Thoracic aorta (tissue), 2 donors: ENCODE data around the gene PRPH. TPM values are rescaled to one million over a fixed set of nuclear protein-coding genes. Genes with fewer than 3 reads are reported as not detected.
"Not testable (repeated sequence)": the region's sequence is repeated elsewhere in the genome, so short reads cannot be mapped to it uniquely, and the experiment has no call there.

Experiments
- ATAC-seq: fragments of 150-250 bp; one replicate; pipeline ENCODE4 v1.8.0; 2017; ENCODE audit warnings: low read depth; ENCODE audit not compliant: insufficient number of reproducible peaks, low FRiP score
- DNase-seq: peaks from one replicate; pipeline ENCODE4 v3.0.0-alpha.2; 2020; ENCODE audit warnings: low spot score
- H3K27ac ChIP-seq, 2 donors: fragments of 200-600 bp; sonication (generic); 1 replicate in 1 of 2; 2 replicates in 1 of 2; pipeline ENCODE4 v1.5.1; 2016; ENCODE audit warnings: mild to moderate bottlenecking in 2 of 2, moderate library complexity in 2 of 2
- H3K27me3 ChIP-seq: fragments of 200-600 bp; sonication (generic); replicated peaks from 2 replicates; pipeline ENCODE4 v1.6.0; 2016; ENCODE audit warnings: mild to moderate bottlenecking; ENCODE audit not compliant: insufficient read depth
- H3K36me3 ChIP-seq: fragments of 200-600 bp; sonication (generic); one replicate; pipeline ENCODE4 v1.5.1; 2016
- H3K4me1 ChIP-seq, 2 donors: fragments of 200-600 bp; sonication (generic); 1 replicate in 1 of 2; 2 replicates in 1 of 2; pipeline versions ENCODE4 v1.5.1 to v1.6.0; 2016; ENCODE audit warnings: low read depth in 2 of 2, mild to moderate bottlenecking in 1 of 2; ENCODE audit not compliant: control insufficient read depth in 1 of 2
- H3K4me3 ChIP-seq: fragments of 200-600 bp; sonication (generic); 2 replicates; pipeline ENCODE4 v1.5.1; 2016; ENCODE audit warnings: mild to moderate bottlenecking
- H3K9me3 ChIP-seq: fragments of 200-600 bp; sonication (generic); 2 replicates; pipeline ENCODE4 v1.5.1; 2016
- CTCF ChIP-seq: fragments of 200-600 bp; sonication (generic); IDR thresholded peaks from one replicate; pipeline ENCODE4 v1.5.1; 2019; ENCODE audit warnings: antibody characterized with exemption
- total RNA-seq, 2 donors: library from RNA; depleted of rRNA; stranded (reverse); fragments of >200 nt; gene quantifications; one replicate each; pipeline versions ENCODE4 v1.1.0 to v1.2.3, GENCODE V29; 2016

Gene PRPH
- total RNA-seq, 2 donors from 2014 or later, result 2.5 TPM; not detected in 1

GRCh38 chr12:49264466-49264872, 30.5 kb upstream of the PRPH start:
- peak overlapping the region; percentile 69 to 98 for H3K27ac ChIP-seq
- ATAC-seq (no peak), DNase-seq (no peak)
- H3K9me3 ChIP-seq, result no peaks in the 10 kb centered on the region
- H3K4me1 ChIP-seq, result peaks cover 39 to 69% of the 10 kb centered on the region in 2 donors
- H3K27me3 ChIP-seq, result no peaks in the 10 kb centered on the region
- no peak for TF ChIP-seq CTCF
- peaks cover 2% of the 10 kb centered on the region for H3K36me3 ChIP-seq
- peak overlapping the region; percentile 87 for H3K4me3 ChIP-seq

- TF ChIP-seq CTCF, result no peak
- peak within 1 kb of the TSS; percentile 87 for H3K4me3 ChIP-seq
- H3K27me3 ChIP-seq, result no peaks in the 10 kb centered on the region
- ATAC-seq (peak; percentile 78), DNase-seq (peak; percentile 75)
- H3K4me1 ChIP-seq, result peaks cover 34 to 62% of the 10 kb centered on the region in 2 donors
- H3K9me3 ChIP-seq, result no peaks in the 10 kb centered on the region
- H3K27ac ChIP-seq, result peak within 1 kb of the TSS; percentile 98 to 99
- peaks cover 9% of the 10 kb centered on the region for H3K36me3 ChIP-seq
These were observed 29.8 kb upstream of the PRPH start, which contains the start of gene TUBA1C for GRCh38 chr12:49264873-49265792. Gene TUBA1C, plus strand, starts transcription at chr12:49265082. Its CDS starts 100 bp downstream, at chr12:49265182.

- DNase-seq, ATAC-seq, H3K4me3 ChIP-seq, H3K27me3 ChIP-seq, H3K9me3 ChIP-seq: not testable (repeated sequence)
- H3K4me1 ChIP-seq, result peaks cover 25 to 40% of the 10 kb centered on the region in 2 donors
- peak overlapping the region in 1 of 2 donors; percentile 29 for H3K27ac ChIP-seq
- H3K36me3 ChIP-seq, result peaks cover 39% of the 10 kb centered on the region
These were observed 25.8 kb upstream of the PRPH start for GRCh38 chr12:49269191-49269590.

GRCh38 chr12:49272790-49273725, 21.9 kb upstream of the PRPH start:
- peaks cover 9 to 14% of the 10 kb centered on the region in 2 donors for H3K4me1 ChIP-seq
- peaks cover 39% of the 10 kb centered on the region for H3K36me3 ChIP-seq
- H3K9me3 ChIP-seq, result no peaks in the 10 kb centered on the region
- H3K27me3 ChIP-seq, result no peaks in the 10 kb centered on the region
- no peak for TF ChIP-seq CTCF
- H3K27ac ChIP-seq, result no peak overlapping the region
- DNase-seq (no peak), ATAC-seq (no peak)
- H3K4me3 ChIP-seq, result no peak overlapping the region

GRCh38 chr12:49273726-49274395, 21.1 kb upstream of the PRPH start:
- no peak for TF ChIP-seq CTCF
- DNase-seq, result no peak
- peaks cover 39% of the 10 kb centered on the region for H3K36me3 ChIP-seq
- H3K4me1 ChIP-seq, result peaks cover 4 to 6% of the 10 kb centered on the region in 2 donors
- H3K4me3 ChIP-seq, result no peak overlapping the region
- H3K27ac ChIP-seq, result no peak overlapping the region
- no peak for ATAC-seq
- no peaks in the 10 kb centered on the region for H3K27me3 ChIP-seq
- H3K9me3 ChIP-seq, result no peaks in the 10 kb centered on the region
